ENCODE measurements around the gene ANXA8. TPM values are rescaled to one million over a fixed set of nuclear protein-coding genes. Genes with fewer than 3 reads are reported as not detected.
"Not testable (repeated sequence)": the region's sequence is repeated elsewhere in the genome, so short reads cannot be mapped to it uniquely, and the experiment has no call there.

ANXA8 gene, protein sequence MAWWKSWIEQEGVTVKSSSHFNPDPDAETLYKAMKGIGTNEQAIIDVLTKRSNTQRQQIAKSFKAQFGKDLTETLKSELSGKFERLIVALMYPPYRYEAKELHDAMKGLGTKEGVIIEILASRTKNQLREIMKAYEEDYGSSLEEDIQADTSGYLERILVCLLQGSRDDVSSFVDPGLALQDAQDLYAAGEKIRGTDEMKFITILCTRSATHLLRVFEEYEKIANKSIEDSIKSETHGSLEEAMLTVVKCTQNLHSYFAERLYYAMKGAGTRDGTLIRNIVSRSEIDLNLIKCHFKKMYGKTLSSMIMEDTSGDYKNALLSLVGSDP
- not detected for total RNA-seq

DNA sequence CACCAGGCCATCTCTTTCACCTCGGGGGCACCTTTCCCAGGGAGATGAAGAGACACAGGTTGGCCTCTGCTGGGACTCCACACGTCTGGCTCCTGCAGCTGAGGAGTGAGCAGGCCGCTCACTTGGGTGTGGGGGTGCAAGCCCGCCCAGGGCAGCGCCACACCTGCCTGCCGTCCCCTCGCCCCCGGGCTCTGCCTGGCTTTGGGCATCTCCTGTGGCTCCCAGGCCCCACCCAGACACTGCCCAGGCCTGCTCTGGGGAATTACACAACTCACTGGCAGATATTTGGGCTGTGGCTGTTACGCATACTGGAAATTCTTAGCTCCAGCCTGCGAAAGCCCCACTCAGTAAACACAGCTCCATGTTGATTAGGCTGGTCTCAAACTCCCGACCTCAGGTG is at the start of gene ANXA8:
Gene ANXA8, minus strand, starts transcription at position 193 of the 400 bp plus-strand sequence. Its CDS starts 182 bp downstream, at position 11.
- DNase-seq; H3K27ac Mint-ChIP-seq; H3K36me3 Mint-ChIP-seq (ENCODE audit: low read depth); H3K27me3 Mint-ChIP-seq; H3K4me1 Mint-ChIP-seq; ATAC-seq; CTCF ChIA-PET; H3K9me3 Mint-ChIP-seq (ENCODE audit: low read depth); intact Hi-C loops (cut with DNase I, micrococcal nuclease); POLR2A ChIA-PET; H3K4me3 Mint-ChIP-seq: not testable (repeated sequence)

DNA sequence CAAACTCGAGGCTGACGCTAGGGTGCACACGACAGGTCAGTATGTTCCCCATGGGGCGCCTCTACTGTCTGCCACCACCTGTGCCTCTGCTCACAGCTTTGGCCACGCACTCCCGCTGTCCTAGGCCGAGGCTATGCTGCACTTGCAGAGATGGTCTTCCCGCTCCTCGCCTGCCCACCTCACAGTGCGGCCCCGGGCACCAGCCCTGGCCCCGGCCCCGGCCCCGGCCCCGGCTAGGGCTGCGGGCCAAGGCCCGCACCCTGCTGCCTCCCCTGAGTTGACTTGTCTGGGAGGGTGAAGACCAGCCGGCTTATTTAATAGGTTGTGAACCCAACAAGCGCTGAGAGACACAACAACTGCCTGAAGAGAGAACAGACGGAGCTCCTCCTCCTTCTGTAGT is 39.6 kb upstream of the ANXA8 start, which contains the start of gene AGAP9:
Gene AGAP9, minus strand, starts transcription at position 164 of the 400 bp plus-strand sequence. Its CDS starts 112 bp downstream, at position 52.
- H3K27me3 Mint-ChIP-seq; CTCF ChIA-PET; H3K27ac Mint-ChIP-seq; H3K9me3 Mint-ChIP-seq (ENCODE audit: low read depth); POLR2A ChIA-PET; DNase-seq; H3K4me1 Mint-ChIP-seq; intact Hi-C loops (cut with DNase I, micrococcal nuclease); H3K36me3 Mint-ChIP-seq (ENCODE audit: low read depth); H3K4me3 Mint-ChIP-seq; ATAC-seq: not testable (repeated sequence)

DNA sequence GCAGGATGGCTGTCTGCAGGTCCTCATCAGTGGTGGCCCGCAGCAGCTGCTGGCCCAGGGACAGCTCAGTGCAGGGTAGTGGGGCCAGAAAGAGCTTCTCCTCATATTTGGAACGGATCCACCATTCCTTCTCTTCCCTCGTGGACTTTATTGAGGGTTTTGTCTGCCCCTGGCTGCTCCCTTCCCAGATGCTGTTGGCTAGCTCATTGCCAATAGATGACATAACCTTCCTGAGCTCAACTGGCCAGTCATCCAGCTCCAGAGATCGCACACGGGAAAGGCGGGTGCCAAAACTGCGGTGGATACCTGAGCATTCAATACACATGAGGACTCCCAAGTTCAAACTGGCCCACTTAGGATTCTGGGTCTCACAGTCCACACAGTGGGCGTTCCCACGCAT is 18.4 kb upstream of the ANXA8 start:
- POLR2A ChIA-PET; CTCF ChIA-PET; H3K4me1 Mint-ChIP-seq; DNase-seq; intact Hi-C loops (cut with DNase I, micrococcal nuclease); H3K27me3 Mint-ChIP-seq; H3K27ac Mint-ChIP-seq; H3K36me3 Mint-ChIP-seq (ENCODE audit: low read depth); H3K9me3 Mint-ChIP-seq (ENCODE audit: low read depth); H3K4me3 Mint-ChIP-seq; ATAC-seq: not testable (repeated sequence)

DNA sequence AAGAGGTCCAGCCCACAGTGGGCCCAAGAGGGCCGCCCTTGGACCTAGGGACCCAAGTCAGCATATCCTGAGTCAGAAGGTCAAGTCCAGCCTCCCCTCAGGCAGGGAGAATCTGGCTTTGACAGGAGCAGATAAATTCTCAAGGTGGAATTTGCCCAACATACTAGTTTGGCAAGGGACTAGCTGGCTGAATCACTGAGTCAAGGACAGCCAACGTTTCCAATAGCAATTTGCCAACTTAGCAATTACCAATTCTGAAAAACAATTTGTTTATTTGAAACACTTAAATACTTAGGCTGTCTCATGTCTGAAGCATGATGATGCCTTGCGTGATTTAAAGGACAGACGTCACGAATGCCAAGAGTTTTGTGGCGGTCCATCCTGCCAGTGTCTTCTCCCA is 10.3 kb upstream of the ANXA8 start:
- ATAC-seq; H3K27me3 Mint-ChIP-seq; H3K27ac Mint-ChIP-seq; H3K4me1 Mint-ChIP-seq; H3K4me3 Mint-ChIP-seq; H3K9me3 Mint-ChIP-seq (ENCODE audit: low read depth); CTCF ChIA-PET; POLR2A ChIA-PET; H3K36me3 Mint-ChIP-seq (ENCODE audit: low read depth); DNase-seq; intact Hi-C loops (cut with DNase I, micrococcal nuclease): not testable (repeated sequence)

DNA sequence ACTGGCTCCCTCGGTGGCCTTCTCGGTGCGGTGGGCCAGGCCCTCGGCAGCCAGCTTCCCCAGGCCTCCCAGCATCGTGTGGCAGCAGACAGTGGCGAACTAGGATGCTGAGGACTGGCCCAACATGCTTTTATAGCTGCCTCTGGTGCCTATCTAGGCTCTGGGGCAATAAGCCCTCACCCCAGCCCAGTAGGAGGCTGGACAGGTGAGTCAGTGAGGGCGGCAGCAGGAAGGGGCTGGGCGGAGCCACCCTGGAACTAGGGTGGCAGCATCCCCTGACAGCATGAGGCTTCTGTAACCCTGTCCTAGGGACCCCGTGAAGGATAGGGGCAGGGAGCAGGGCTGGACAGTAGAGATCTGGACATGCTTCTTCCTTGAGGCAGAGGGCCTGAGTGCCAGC is 7.7 kb upstream of the ANXA8 start, which contains the start of gene FAM25G:
Gene FAM25G, minus strand, starts transcription at position 101 of the 400 bp plus-strand sequence. Its CDS starts 26 bp downstream, at position 75.
- CTCF ChIA-PET; H3K9me3 Mint-ChIP-seq (ENCODE audit: low read depth); ATAC-seq; H3K36me3 Mint-ChIP-seq (ENCODE audit: low read depth); H3K4me3 Mint-ChIP-seq; intact Hi-C loops (cut with DNase I, micrococcal nuclease); POLR2A ChIA-PET; DNase-seq; H3K4me1 Mint-ChIP-seq; H3K27ac Mint-ChIP-seq; H3K27me3 Mint-ChIP-seq: not testable (repeated sequence)

DNA sequence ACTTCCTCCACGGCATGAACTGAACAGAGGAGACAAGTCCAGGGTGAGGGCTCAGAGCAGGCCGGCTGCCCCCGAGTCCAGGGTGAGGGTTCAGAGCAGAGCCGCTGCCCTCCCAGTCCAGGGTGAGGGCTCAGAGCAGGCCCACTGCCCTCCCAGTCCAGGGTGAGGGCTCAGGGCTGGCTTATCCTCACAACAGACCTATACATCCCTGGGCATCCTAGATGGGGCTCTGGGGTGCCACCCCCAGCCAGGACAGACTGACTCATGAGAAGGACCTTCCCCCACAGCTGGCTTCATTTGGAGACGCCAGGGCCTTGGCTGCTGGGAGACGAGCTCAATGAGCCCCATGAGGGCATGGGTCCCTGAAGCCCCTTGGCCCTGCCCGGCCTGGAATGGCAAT is 5.7 kb upstream of the ANXA8 start:
- ATAC-seq; H3K9me3 Mint-ChIP-seq (ENCODE audit: low read depth); H3K4me1 Mint-ChIP-seq; H3K4me3 Mint-ChIP-seq; DNase-seq; H3K36me3 Mint-ChIP-seq (ENCODE audit: low read depth); CTCF ChIA-PET; H3K27me3 Mint-ChIP-seq; H3K27ac Mint-ChIP-seq; POLR2A ChIA-PET; intact Hi-C loops (cut with DNase I, micrococcal nuclease): not testable (repeated sequence)

DNA sequence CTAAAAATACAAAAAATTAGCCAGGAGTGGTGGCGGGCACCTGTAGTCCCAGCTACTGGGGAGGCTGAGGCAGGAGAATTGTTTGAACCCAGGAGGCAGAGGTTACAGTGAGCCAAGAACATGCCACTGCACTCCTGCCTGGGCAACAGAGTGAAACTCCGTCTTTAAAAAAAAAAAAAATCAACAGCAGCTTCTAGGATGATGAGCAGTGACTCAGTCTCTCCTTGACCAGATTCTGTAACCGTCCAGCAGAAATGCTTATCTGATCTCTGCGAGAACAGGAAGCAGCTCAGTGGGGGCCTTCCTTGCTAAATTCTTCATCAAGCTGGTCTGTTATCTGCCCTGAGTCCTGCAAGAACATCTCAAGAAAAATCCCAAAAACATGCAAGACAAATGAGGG is 2.0 kb upstream of the ANXA8 start:
- H3K9me3 Mint-ChIP-seq (ENCODE audit: low read depth); H3K27ac Mint-ChIP-seq; H3K4me3 Mint-ChIP-seq; intact Hi-C loops (cut with DNase I, micrococcal nuclease); H3K27me3 Mint-ChIP-seq; POLR2A ChIA-PET; H3K4me1 Mint-ChIP-seq; CTCF ChIA-PET; DNase-seq; H3K36me3 Mint-ChIP-seq (ENCODE audit: low read depth): not testable (repeated sequence)
- ATAC-seq, result peak; percentile 50

DNA sequence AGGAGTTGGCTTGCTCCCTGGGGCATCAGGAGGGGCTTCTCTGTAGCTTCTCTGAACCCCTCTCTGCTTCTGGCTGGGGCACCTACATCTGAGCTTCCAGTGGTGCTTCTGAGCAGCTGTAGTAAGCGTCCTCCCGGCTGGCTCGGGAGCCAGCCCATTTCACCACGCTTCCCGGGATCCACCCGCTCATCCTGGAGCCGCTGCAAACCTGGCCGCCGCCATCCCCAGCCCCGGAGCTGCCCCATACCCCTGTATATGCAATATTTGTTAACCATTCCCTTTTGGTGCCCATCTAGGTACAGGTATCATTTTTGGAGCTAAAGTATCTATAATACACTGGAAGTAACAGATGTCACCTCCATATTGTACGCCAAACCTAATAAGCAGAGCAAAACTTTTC is 871 bp upstream of the ANXA8 start:
- H3K4me3 Mint-ChIP-seq; DNase-seq; H3K9me3 Mint-ChIP-seq (ENCODE audit: low read depth); H3K27ac Mint-ChIP-seq; H3K27me3 Mint-ChIP-seq; ATAC-seq; H3K4me1 Mint-ChIP-seq; POLR2A ChIA-PET; H3K36me3 Mint-ChIP-seq (ENCODE audit: low read depth); CTCF ChIA-PET; intact Hi-C loops (cut with DNase I, micrococcal nuclease): not testable (repeated sequence)

DNA sequence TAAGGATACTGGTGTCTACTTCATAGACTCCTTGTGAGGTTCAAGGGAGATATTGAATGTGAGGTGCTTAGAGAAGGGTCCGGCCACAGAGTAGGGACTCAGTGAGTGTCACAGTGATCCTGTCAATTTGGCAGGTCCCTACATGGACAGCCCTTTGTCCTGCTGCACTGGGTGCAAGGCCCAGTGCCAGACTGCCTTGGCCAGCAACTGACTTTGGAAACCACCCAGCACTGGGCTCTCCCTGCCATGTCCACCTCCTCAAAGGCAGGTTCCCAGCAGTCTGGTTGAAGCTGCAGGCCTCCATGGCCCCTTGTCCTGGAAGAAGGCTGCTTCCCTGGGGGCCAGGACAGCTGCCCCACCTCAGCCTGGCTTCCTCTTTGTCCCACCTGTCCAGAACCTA is 1.5 kb downstream of the ANXA8 start:
- ATAC-seq; POLR2A ChIA-PET; intact Hi-C loops (cut with DNase I, micrococcal nuclease); CTCF ChIA-PET; H3K27ac Mint-ChIP-seq; H3K27me3 Mint-ChIP-seq; H3K4me1 Mint-ChIP-seq; H3K36me3 Mint-ChIP-seq (ENCODE audit: low read depth); H3K4me3 Mint-ChIP-seq; H3K9me3 Mint-ChIP-seq (ENCODE audit: low read depth); DNase-seq: not testable (repeated sequence)

DNA sequence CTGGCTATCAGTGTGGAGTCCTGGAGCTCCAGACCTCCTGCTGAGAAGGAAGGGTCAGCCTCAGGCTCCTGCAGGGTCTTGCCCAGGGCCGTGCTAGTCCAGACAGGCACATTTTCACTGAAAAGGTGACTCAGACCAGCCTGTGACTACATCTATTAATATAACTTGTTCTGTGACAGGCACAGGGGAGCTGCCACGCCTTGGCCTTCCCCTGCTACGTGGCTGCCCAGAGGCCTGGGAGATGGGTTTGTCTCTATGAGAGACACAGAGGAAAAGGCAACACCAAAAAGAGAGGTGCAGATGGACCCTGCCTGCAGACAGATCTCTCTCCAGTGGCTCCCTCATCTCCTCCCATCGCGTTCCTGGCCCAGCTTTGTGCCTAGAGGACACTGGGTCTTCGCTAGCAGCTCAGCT is 2.1 kb downstream of the ANXA8 start:
- DNase-seq; CTCF ChIA-PET; H3K27ac Mint-ChIP-seq; H3K27me3 Mint-ChIP-seq; H3K4me1 Mint-ChIP-seq; H3K4me3 Mint-ChIP-seq; POLR2A ChIA-PET; H3K9me3 Mint-ChIP-seq (ENCODE audit: low read depth); intact Hi-C loops (cut with DNase I, micrococcal nuclease); H3K36me3 Mint-ChIP-seq (ENCODE audit: low read depth): not testable (repeated sequence)
- ATAC-seq, result peak; percentile 34

DNA sequence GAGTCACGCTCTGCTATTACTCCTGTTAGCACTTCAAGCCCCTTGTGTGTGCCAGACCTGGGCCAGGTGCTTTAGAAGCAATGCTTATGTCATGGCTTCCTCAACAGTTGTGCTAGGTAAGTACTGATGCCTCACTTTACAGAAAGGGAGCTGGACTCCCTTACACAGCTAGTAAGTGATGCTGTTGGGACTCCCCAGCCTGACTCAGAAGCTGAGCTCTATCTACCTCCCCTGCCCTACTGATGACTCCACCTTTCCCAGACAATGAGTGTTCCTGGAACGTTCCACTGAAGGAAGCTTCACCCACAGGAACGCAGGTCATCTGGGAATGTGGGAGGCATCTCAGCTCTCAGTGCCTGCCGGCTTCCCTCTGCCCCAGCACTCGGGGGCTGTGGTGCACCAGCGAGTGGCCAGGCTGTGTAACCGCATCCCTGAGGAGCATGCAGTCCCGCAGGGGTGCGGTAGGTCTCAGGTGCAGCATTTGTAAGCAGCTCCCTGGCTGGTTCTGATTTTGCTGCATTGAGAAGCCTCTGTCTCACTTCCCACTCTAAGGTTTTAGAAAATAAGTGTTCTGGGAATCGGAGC is 2.6 kb downstream of the ANXA8 start:
- CTCF ChIA-PET; intact Hi-C loops (cut with DNase I, micrococcal nuclease); H3K27ac Mint-ChIP-seq; H3K4me1 Mint-ChIP-seq; H3K36me3 Mint-ChIP-seq (ENCODE audit: low read depth); H3K9me3 Mint-ChIP-seq (ENCODE audit: low read depth); POLR2A ChIA-PET; H3K27me3 Mint-ChIP-seq; DNase-seq; H3K4me3 Mint-ChIP-seq: not testable (repeated sequence)
- ATAC-seq, result peak; percentile 91

DNA sequence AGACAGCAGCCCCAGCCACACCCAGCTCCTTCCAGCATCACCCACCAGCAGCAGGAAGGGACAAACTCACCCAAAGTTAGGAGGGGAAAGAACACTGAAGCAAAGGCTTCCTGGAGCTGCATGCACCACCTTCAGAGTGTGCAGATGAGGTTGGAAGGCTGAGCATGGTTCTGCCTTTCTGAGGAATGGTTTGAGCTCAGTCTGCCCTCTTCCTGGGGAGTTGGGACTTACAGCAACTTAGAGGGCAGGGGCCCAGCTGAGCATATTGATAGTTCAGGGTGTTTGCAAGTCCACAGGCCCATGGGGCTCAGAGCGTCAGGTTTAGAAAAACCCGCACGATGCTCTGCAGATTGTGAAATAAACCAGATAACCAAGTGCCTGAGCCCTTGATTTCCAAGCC is 3.8 kb downstream of the ANXA8 start:
- H3K27me3 Mint-ChIP-seq, POLR2A ChIA-PET, H3K4me3 Mint-ChIP-seq: not testable (repeated sequence)

More for the DNA sequence above, 3.8 kb downstream of the ANXA8 start:
- intact Hi-C loops (cut with DNase I, micrococcal nuclease); H3K27ac Mint-ChIP-seq; H3K36me3 Mint-ChIP-seq (ENCODE audit: low read depth); ATAC-seq; CTCF ChIA-PET; DNase-seq; H3K4me1 Mint-ChIP-seq; H3K9me3 Mint-ChIP-seq (ENCODE audit: low read depth): not testable (repeated sequence)
